IMR-90 (cell line): ENCODE measurements around the gene ZNF366. TPM values are rescaled to one million over a fixed set of nuclear protein-coding genes. Genes with fewer than 3 reads are reported as not detected.

Source experiments
- ATAC-seq: fragments of 200-7000 bp; cut with Tn5 transposase; 2 replicates; pipeline ENCODE4 v1.9.1; 2020; ENCODE audit warnings: low read depth, mild to moderate bottlenecking, moderate library complexity
- BruUV-seq: library from RNA; stranded (reverse); fragments of 400-500 nt; replicated peaks from 2 replicates; lab custom pipeline; 2021; lab: Mats Ljungman, UMichigan
- CTCF ChIA-PET: fragments of 300-600 bp; formaldehyde crosslinking; extraction: SDS; loops from one replicate; lab custom pipeline; 2021; ENCODE audit warnings: antibody characterized with exemption; lab: Yijun Ruan, JAX
- POLR2A ChIA-PET: fragments of 300-600 bp; sonication (Branson Sonifier 250); formaldehyde crosslinking; loops from one replicate; lab custom pipeline; 2022; ENCODE audit warnings: antibody characterized with exemption; ENCODE audit not compliant: unreplicated experiment; lab: Charles Lee
- DNase-seq: peaks from one replicate; pipeline ENCODE4 v3.0.0; 2013
- H2AFZ ChIP-seq: replicated peaks from 2 replicates; pipeline ENCODE3; 2013; ENCODE audit warnings: low read length, mild to moderate bottlenecking; ENCODE audit not compliant: poor library complexity
- H2AK5ac ChIP-seq: 2 replicates; pipeline ENCODE4 v1.6.1; 2013; ENCODE audit warnings: low read depth, low read length, inconsistent platforms
- H2AK9ac ChIP-seq: replicated peaks from 2 replicates; pipeline ENCODE3; 2013; ENCODE audit warnings: mild to moderate bottlenecking, low read depth, low read length, moderate library complexity; ENCODE audit not compliant: poor library complexity
- H2BK120ac ChIP-seq: 2 replicates; pipeline ENCODE4 v1.6.1; 2013; ENCODE audit warnings: low read depth, low read length, inconsistent platforms
- H2BK15ac ChIP-seq: 3 replicates; pipeline ENCODE4 v1.6.1; 2013; ENCODE audit warnings: low read depth, low read length, inconsistent platforms
- H2BK20ac ChIP-seq: 2 replicates; pipeline ENCODE4 v1.6.1; 2013; ENCODE audit warnings: low read depth, mild to moderate bottlenecking, inconsistent platforms, low read length, moderate library complexity
- H2BK5ac ChIP-seq: 2 replicates; pipeline ENCODE4 v1.6.1; 2013; ENCODE audit warnings: mild to moderate bottlenecking, low read depth, low read length, inconsistent platforms; ENCODE audit not compliant: poor library complexity, severe bottlenecking
- H3K14ac ChIP-seq: replicated peaks from 2 replicates; pipeline ENCODE4 v1.6.1; 2013; ENCODE audit warnings: low read depth, low read length, inconsistent platforms
- H3K18ac ChIP-seq: 2 replicates; pipeline ENCODE4 v1.6.1; 2013; ENCODE audit warnings: low read depth, low read length, control low read depth
- H3K23ac ChIP-seq: 2 replicates; pipeline ENCODE4 v1.6.1; 2013; ENCODE audit warnings: low read depth, low read length, inconsistent platforms
- H3K27ac ChIP-seq: 2 replicates; pipeline ENCODE4 v1.5.1; 2013; ENCODE audit warnings: mild to moderate bottlenecking, control low read depth, low read length; ENCODE audit not compliant: insufficient read depth
- H3K27me3 ChIP-seq: 2 replicates; pipeline ENCODE4 v1.6.1; 2013; ENCODE audit warnings: low read length; ENCODE audit not compliant: control insufficient read depth, insufficient read depth
- H3K36me3 ChIP-seq: 2 replicates; pipeline ENCODE4 v1.6.1; 2013; ENCODE audit warnings: low read length, mixed read lengths; ENCODE audit not compliant: control insufficient read depth, insufficient read depth
- H3K4ac ChIP-seq: 2 replicates; pipeline ENCODE4 v1.6.1; 2013; ENCODE audit warnings: low read depth, low read length, inconsistent platforms
- H3K4me1 ChIP-seq: 2 replicates; pipeline ENCODE4 v1.6.1; 2013; ENCODE audit warnings: low read length, mixed read lengths; ENCODE audit not compliant: control insufficient read depth, insufficient read depth
- H3K4me2 ChIP-seq: 2 replicates; pipeline ENCODE4 v1.6.1; 2013; ENCODE audit warnings: low read depth, mild to moderate bottlenecking, control low read depth, low read length, moderate library complexity
- H3K4me3 ChIP-seq: 2 replicates; pipeline ENCODE4 v1.5.1; 2013; ENCODE audit warnings: low read depth, mild to moderate bottlenecking, control low read depth, low read length, moderate library complexity; ENCODE audit not compliant: insufficient read depth
- H3K56ac ChIP-seq: 2 replicates; pipeline ENCODE4 v1.6.1; 2013; ENCODE audit warnings: low read length, inconsistent platforms; ENCODE audit not compliant: insufficient read depth; ENCODE audit errors: extremely low read depth
- H3K79me1 ChIP-seq, 2 experiments: 2 replicates each; pipeline ENCODE4 v1.6.1; 2013; ENCODE audit warnings: low read length in 2 of 2, inconsistent platforms in 1 of 2, low read depth in 1 of 2
- H3K9ac ChIP-seq: 2 replicates; pipeline ENCODE4 v1.6.1; 2013; ENCODE audit warnings: low read depth, low read length, control low read depth
- H3K9me1 ChIP-seq: 2 replicates; pipeline ENCODE4 v1.6.1; 2013; ENCODE audit warnings: low read length, inconsistent platforms; ENCODE audit not compliant: insufficient read depth
- H3K9me3 ChIP-seq: 2 replicates; pipeline ENCODE4 v1.6.1; 2013; ENCODE audit warnings: low read length; ENCODE audit not compliant: control insufficient read depth, insufficient read depth
- H4K20me1 ChIP-seq: 2 replicates; pipeline ENCODE4 v1.6.1; 2013; ENCODE audit warnings: low read length, inconsistent platforms; ENCODE audit not compliant: insufficient read depth
- H4K5ac ChIP-seq: 2 replicates; pipeline ENCODE4 v1.6.1; 2013; ENCODE audit warnings: mild to moderate bottlenecking, low read depth, low read length, control low read depth
- H4K8ac ChIP-seq, 2 experiments: 2 replicates each; pipeline ENCODE4 v1.6.1; 2013; ENCODE audit warnings: low read depth in 2 of 2, low read length in 2 of 2, control low read depth in 1 of 2, inconsistent platforms in 1 of 2
- H4K91ac ChIP-seq: 2 replicates; pipeline ENCODE4 v1.6.1; 2013; ENCODE audit warnings: low read depth, low read length, inconsistent platforms; ENCODE audit not compliant: insufficient read depth
- BHLHE40 ChIP-seq: fragments of 150-350 bp; IDR thresholded peaks from 2 replicates; pipeline ENCODE4 v1.6.1; 2016; ENCODE audit warnings: mild to moderate bottlenecking, low read depth, low read length
- CEBPB ChIP-seq: IDR thresholded peaks from 2 replicates; pipeline ENCODE4 v1.6.1; 2012; ENCODE audit warnings: low read depth, low read length, improper control_type of control experiment
- CTCF ChIP-seq: conservative IDR thresholded peaks from 2 replicates; pipeline ENCODE4 v1.5.1; 2012; ENCODE audit warnings: mild to moderate bottlenecking, low read depth, low read length, improper control_type of control experiment
- MAFK ChIP-seq: IDR thresholded peaks from 2 replicates; pipeline ENCODE4 v1.6.1; 2012; ENCODE audit warnings: low read depth, low read length, improper control_type of control experiment
- MXI1 ChIP-seq: IDR thresholded peaks from 2 replicates; pipeline ENCODE4 v1.6.1; 2012; ENCODE audit warnings: low read depth, mild to moderate bottlenecking, low read length, moderate library complexity, borderline replicate concordance
- NFE2L2 ChIP-seq: fragments of 150-350 bp; IDR thresholded peaks from 2 replicates; pipeline ENCODE4 v1.6.1; 2016; ENCODE audit warnings: low read depth, mild to moderate bottlenecking, low read length
- RCOR1 ChIP-seq: IDR thresholded peaks from 2 replicates; pipeline ENCODE4 v1.6.1; 2012; ENCODE audit warnings: mild to moderate bottlenecking, low read length, improper control_type of control experiment; ENCODE audit not compliant: insufficient replicate concordance
- SMC3 ChIP-seq: fragments of 150-350 bp; IDR thresholded peaks from 2 replicates; pipeline ENCODE4 v1.6.1; 2016; ENCODE audit warnings: low read depth, mild to moderate bottlenecking, antibody characterized with exemption, low read length, moderate library complexity
- USF2 ChIP-seq: fragments of 150-350 bp; IDR thresholded peaks from 2 replicates; pipeline ENCODE4 v1.6.1; 2017; ENCODE audit warnings: mild to moderate bottlenecking, antibody characterized with exemption, low read length, low read depth
- dilution Hi-C: fragments of 300-500 bp; cut with HindIII; formaldehyde crosslinking; loops from one replicate; pipeline ENCODE4 v1.14.3; 2018; ENCODE audit warnings: low sequenced_read_pairs; ENCODE audit not compliant: unreplicated experiment
- in situ Hi-C: fragments of 300-500 bp; cut with MboI; formaldehyde crosslinking; loops from 3 replicates; pipeline ENCODE4 v1.14.3; 2019; ENCODE audit warnings: low sequenced_read_pairs, inconsistent platforms, mixed read lengths
- intact Hi-C: fragments of 100-400 bp; cut with micrococcal nuclease; formaldehyde crosslinking; loops from 2 replicates; pipeline ENCODE4 v1.10.0; 2022
- polyA plus RNA-seq, 3 experiments: library from polyadenylated mRNA; depleted of rRNA; stranded (reverse); fragments of >200 nt; gene quantifications; 2 replicates each; pipeline ENCODE4 v1.2.3, GENCODE V29; 2012; ENCODE audit warnings: low replicate concordance in 1 of 3
- total RNA-seq: library from RNA; depleted of rRNA; stranded (reverse); fragments of >200 nt; gene quantifications from 2 replicates; pipeline ENCODE4 v1.2.3, GENCODE V29; 2012

The ZNF366 gene
- total and polyA plus RNA-seq, 2 of the 4 experiments (the other 2 are of a cell fraction), result not detected

GRCh38 chr5:72427016-72427415 is 80.2 kb downstream of the ZNF366 start (continued):
- TF ChIP-seq CTCF, result no peak
- no peak for TF ChIP-seq RCOR1

- H3K79me1 ChIP-seq, result no peaks in the 10 kb centered on the region
- H2AK9ac ChIP-seq, result no peak overlapping the region
- H2AK5ac ChIP-seq, result no peak overlapping the region
- no peak overlapping the region for H4K8ac ChIP-seq
- H4K91ac ChIP-seq, result no peak overlapping the region
- no peak overlapping the region for H3K4me3 ChIP-seq
- no peak overlapping the region for H2BK5ac ChIP-seq
- H2BK120ac ChIP-seq, result no peak overlapping the region
- in situ Hi-C loops, result no loop called here
- H3K18ac ChIP-seq, result no peak overlapping the region
- no peaks in the 10 kb centered on the region for H4K20me1 ChIP-seq
- peaks cover 3% of the 10 kb centered on the region for H3K9me3 ChIP-seq
- no peaks in the 10 kb centered on the region; the same call in 1 of the 2 replicates for H3K27me3 ChIP-seq
- no peak overlapping the region for H2BK20ac ChIP-seq
- no peak overlapping the region for H4K5ac ChIP-seq
- no peak overlapping the region for H3K4me2 ChIP-seq
- H3K4me1 ChIP-seq, result peaks cover 6% of the 10 kb centered on the region
- no peaks in the 10 kb centered on the region for H3K9me1 ChIP-seq
- ChIA-PET POLR2A (no interaction called here), CTCF (interaction anchor here (1.2 kb wide), 1 partner anchor 24 kb away, joined by 4 read pairs; no protein-coding TSS in a partner anchor)
- no peak overlapping the region for H3K27ac ChIP-seq
- no peak overlapping the region for H3K56ac ChIP-seq
- no peaks in the 10 kb centered on the region for H3K36me3 ChIP-seq
- dilution Hi-C loops, result no loop called here
- DNase-seq (no peak), ATAC-seq (no peak)
- TF ChIP-seq BHLHE40 (no peak), MAFK (no peak), USF2 (no peak), MXI1 (no peak), SMC3 (no peak), CEBPB (no peak), NFE2L2 (no peak)
- H2AFZ ChIP-seq, result no peak overlapping the region
- H2BK15ac ChIP-seq, result no peak overlapping the region
- H3K14ac ChIP-seq, result no peak overlapping the region
- H3K23ac ChIP-seq, result no peak overlapping the region
- no peak overlapping the region for H3K4ac ChIP-seq
- BruUV-seq, result no TSS peak
- intact Hi-C loops, result no loop called here
- H3K9ac ChIP-seq, result no peak overlapping the region
Measured at GRCh38 chr5:72426019-72426418, 81.2 kb downstream of the ZNF366 start.
